ENCODE results near the gene AMOTL2. TPM values are rescaled to one million over a fixed set of nuclear protein-coding genes. Genes with fewer than 3 reads are reported as not detected.

The AMOTL2 gene
- total RNA-seq, 1 experiment from 2014 or later = 30.9 TPM

DNA sequence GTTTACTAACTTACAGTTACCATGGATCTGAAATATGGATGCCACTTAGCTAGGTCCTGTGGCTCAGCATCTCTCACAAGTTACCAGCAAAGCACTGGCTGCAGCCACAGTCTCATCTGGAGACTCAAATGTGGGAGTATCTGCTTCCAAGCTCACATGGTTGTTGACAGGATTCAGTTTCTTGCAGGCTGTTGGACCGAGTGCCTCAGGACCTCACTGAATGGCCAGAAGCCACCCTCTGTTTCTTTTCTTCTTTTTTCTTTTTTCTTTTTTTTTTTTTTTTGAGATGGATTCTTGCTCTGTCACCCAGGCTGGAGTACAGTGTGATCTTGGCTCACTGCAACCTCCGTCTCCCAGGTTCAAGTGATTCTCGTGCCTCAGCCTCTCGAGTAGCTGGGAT lies 20.1 kb upstream of the AMOTL2 start:
- Mint-ChIP-seq H3K9me3 (peaks cover 3 to 5% of the 10 kb centered on the region in 2 experiments; a peak in 3 of 5 replicates), H3K4me1 (peaks cover 0 to under 1% of the 10 kb centered on the region in 2 experiments; a peak in 1 of 4 replicates), H3K36me3 (ENCODE audit: insufficient read depth in 1 of 3, low read depth in 3 of 3) (peaks cover 0 to 6% (median 5%) of the 10 kb centered on the region in 3 experiments; a peak in 5 of 7 replicates), H3K27ac (no peak overlapping the region), H3K4me3 (no peak overlapping the region), H3K27me3 (ENCODE audit: low read depth) (peaks cover 80% of the 10 kb centered on the region)
- Histone ChIP-seq H3K9ac (ENCODE audit: extremely low read depth, insufficient read length, low read length) (no peak overlapping the region), H4K91ac (ENCODE audit: insufficient read length, low read depth, low read length) (no peak overlapping the region), H3K79me1 (ENCODE audit: insufficient read depth, low read depth, low read length, poor library complexity, severe bottlenecking) (no peaks in the 10 kb centered on the region), H3K79me2 (ENCODE audit: insufficient read depth, low read length) (no peaks in the 10 kb centered on the region), H3K56ac (ENCODE audit: insufficient read length, low read depth, low read length) (no peak overlapping the region), H3T11ph (ENCODE audit: low read length) (no peak overlapping the region), H2BK12ac (ENCODE audit: insufficient read length, low read depth, low read length) (no peak overlapping the region), H3K27me3 (ENCODE audit: insufficient read depth, low read length) (no peaks in the 10 kb centered on the region; the same call in 1 of the 2 replicates), H3K4me1 (ENCODE audit: insufficient read depth, low read length) (no peaks in the 10 kb centered on the region), H3K23me2 (ENCODE audit: insufficient read length, low read depth, low read length, poor library complexity, severe bottlenecking) (no peaks in the 10 kb centered on the region), H2AK5ac (ENCODE audit: insufficient read length, low read length) (no peak overlapping the region), H2BK15ac (ENCODE audit: low read depth, low read length) (no peak overlapping the region), H4K8ac (replicated peaks; ENCODE audit: insufficient read length, low read depth, low read length) (no peak overlapping the region), H3K18ac (ENCODE audit: insufficient read length, low read depth, low read length) (no peak overlapping the region), H4K20me1 (ENCODE audit: control insufficient read depth, insufficient read depth, insufficient read length) (no peaks in the 10 kb centered on the region), H3K9me3 (ENCODE audit: control insufficient read depth, low read depth, low read length) (no peaks in the 10 kb centered on the region), H2BK5ac (ENCODE audit: insufficient read length, low read length) (no peak overlapping the region), H2AFZ (ENCODE audit: low read length) (no peak overlapping the region), H3K4ac (ENCODE audit: low read depth, low read length) (no peak overlapping the region), H2BK20ac (ENCODE audit: low read depth, low read length, poor library complexity, severe bottlenecking) (no peak overlapping the region), H3K27ac (ENCODE audit: insufficient read length, low read depth, low read length) (no peak overlapping the region), H4K5ac (ENCODE audit: insufficient read length, low read depth, low read length) (no peak overlapping the region), H3K14ac (ENCODE audit: insufficient read depth, low read length) (no peak overlapping the region; the same call in 1 of the 2 replicates), H3K4me2 (ENCODE audit: insufficient read depth, insufficient read length, low read length) (no peak overlapping the region), H3K23ac (ENCODE audit: insufficient read length, low read depth, low read length) (no peak overlapping the region), H2BK120ac (ENCODE audit: low read depth, low read length, poor library complexity, severe bottlenecking) (no peak overlapping the region)
- TF ChIP-seq, protein P1, sequence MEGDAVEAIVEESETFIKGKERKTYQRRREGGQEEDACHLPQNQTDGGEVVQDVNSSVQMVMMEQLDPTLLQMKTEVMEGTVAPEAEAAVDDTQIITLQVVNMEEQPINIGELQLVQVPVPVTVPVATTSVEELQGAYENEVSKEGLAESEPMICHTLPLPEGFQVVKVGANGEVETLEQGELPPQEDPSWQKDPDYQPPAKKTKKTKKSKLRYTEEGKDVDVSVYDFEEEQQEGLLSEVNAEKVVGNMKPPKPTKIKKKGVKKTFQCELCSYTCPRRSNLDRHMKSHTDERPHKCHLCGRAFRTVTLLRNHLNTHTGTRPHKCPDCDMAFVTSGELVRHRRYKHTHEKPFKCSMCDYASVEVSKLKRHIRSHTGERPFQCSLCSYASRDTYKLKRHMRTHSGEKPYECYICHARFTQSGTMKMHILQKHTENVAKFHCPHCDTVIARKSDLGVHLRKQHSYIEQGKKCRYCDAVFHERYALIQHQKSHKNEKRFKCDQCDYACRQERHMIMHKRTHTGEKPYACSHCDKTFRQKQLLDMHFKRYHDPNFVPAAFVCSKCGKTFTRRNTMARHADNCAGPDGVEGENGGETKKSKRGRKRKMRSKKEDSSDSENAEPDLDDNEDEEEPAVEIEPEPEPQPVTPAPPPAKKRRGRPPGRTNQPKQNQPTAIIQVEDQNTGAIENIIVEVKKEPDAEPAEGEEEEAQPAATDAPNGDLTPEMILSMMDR (conservative IDR thresholded peaks at IDR 0.05) = no peak
- no CpG with 5 or more reads among the region's 4 CpGs for WGBS (ENCODE audit: extremely low coverage, insufficient read length, low lambda C conversion rate)
- DNase-seq = no peak

Measured in H9 (cell line).